HFFc6 (cell line): ENCODE measurements around the gene TKTL2. TPM values are rescaled to one million over a fixed set of nuclear protein-coding genes. Genes with fewer than 3 reads are reported as not detected.
"Not testable (repeated sequence)": the region's sequence is repeated elsewhere in the genome, so short reads cannot be mapped to it uniquely, and the experiment has no call there.

Experiments used
- DNase-seq: peaks from one replicate; pipeline ENCODE4 v3.0.0-alpha.2; 2018
- H3K27ac Mint-ChIP-seq: 2 replicates; pipeline ENCODE4 v1.8.0; 2020; ENCODE audit warnings: mild to moderate bottlenecking, mixed read lengths
- H3K27me3 Mint-ChIP-seq: 2 replicates; pipeline ENCODE4 v1.8.0; 2021; ENCODE audit warnings: mild to moderate bottlenecking, moderate library complexity, mixed read lengths; ENCODE audit not compliant: insufficient read depth
- H3K36me3 Mint-ChIP-seq: 2 replicates; pipeline ENCODE4 v1.8.0; 2021; ENCODE audit warnings: low read depth, mixed read lengths
- H3K4me1 Mint-ChIP-seq: 2 replicates; pipeline ENCODE4 v1.8.0; 2020; ENCODE audit warnings: low read depth, mixed read lengths
- H3K4me3 Mint-ChIP-seq: 2 replicates; pipeline ENCODE4 v1.8.0; 2020; ENCODE audit warnings: mild to moderate bottlenecking, moderate library complexity, mixed read lengths
- H3K9me3 Mint-ChIP-seq: 2 replicates; pipeline ENCODE4 v1.8.0; 2020; ENCODE audit warnings: mild to moderate bottlenecking, mixed read lengths
- CTCF ChIP-seq: fragments of 200-600 bp; sonication (generic); IDR thresholded peaks from 2 replicates; pipeline ENCODE4 v1.5.0; 2021; ENCODE audit warnings: antibody characterized with exemption, mild to moderate bottlenecking
- total RNA-seq, 6 experiments: library from RNA; stranded (reverse); fragmentation: NEBNext Ultra II Directional; extraction: Animal tissue kit (Norgen Biotek cat#: 25700); gene quantifications; 2 replicates in 1 of 6; 3 replicates in 5 of 6; pipeline ENCODE4 v1.2.3, GENCODE V29; 2021

Gene TKTL2
- total RNA-seq, 6 experiments from 2014 or later: not detected

- Mint-ChIP-seq H3K4me3 (no peak overlapping the region), H3K36me3 (no peaks in the 10 kb centered on the region), H3K27ac (no peak overlapping the region), H3K9me3 (no peaks in the 10 kb centered on the region), H3K27me3 (no peaks in the 10 kb centered on the region), H3K4me1 (peaks cover 7% of the 10 kb centered on the region)
- no peak for DNase-seq
- no peak for TF ChIP-seq CTCF
Measured at GRCh38 chr4:163447481-163447880, 26.1 kb downstream of the TKTL2 start.

DNA sequence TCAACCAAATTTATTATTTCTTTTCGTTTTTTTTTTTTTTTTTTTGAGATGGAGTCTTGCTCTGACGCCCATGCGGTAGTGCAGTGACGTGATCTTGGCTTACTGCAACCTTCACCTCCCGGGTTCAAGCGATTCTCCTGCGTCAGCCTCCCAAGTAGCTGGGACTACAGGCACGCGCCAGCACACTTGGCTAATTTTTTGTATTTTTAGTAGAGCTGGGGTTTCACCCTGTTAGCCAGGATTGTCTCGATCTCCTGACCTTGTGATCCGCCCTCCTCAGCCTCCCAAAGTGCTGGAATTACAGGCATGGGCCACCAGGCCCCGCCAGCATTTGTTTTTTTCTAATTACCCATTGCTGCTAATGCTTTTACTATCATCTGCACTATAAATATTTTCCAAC is 26.5 kb downstream of the TKTL2 start:
- not testable (repeated sequence) for DNase-seq, H3K36me3 Mint-ChIP-seq, H3K4me1 Mint-ChIP-seq, H3K27ac Mint-ChIP-seq, H3K4me3 Mint-ChIP-seq, H3K27me3 Mint-ChIP-seq, H3K9me3 Mint-ChIP-seq

- no peaks in the 10 kb centered on the region for H3K4me1 Mint-ChIP-seq
- H3K27me3 Mint-ChIP-seq: no peaks in the 10 kb centered on the region
- DNase-seq: no peak
- H3K9me3 Mint-ChIP-seq: no peaks in the 10 kb centered on the region
- no peak overlapping the region for H3K4me3 Mint-ChIP-seq
- no peak overlapping the region for H3K27ac Mint-ChIP-seq
- no peaks in the 10 kb centered on the region for H3K36me3 Mint-ChIP-seq
- TF ChIP-seq CTCF: no peak
Measured at GRCh38 chr4:163440040-163440439, 33.5 kb downstream of the TKTL2 start.

Other genes with a start within 250 kb of the TKTL2 start
- not detected for gene NPY1R, start 141.2 kb downstream of the TKTL2 start, total RNA-seq
- not detected for gene NPY5R, start 129.9 kb downstream of the TKTL2 start, total RNA-seq
- 10 to 100 TPM; 25.6 to 36.9 (median 32.5) TPM for gene TMA16, start 20.9 kb upstream of the TKTL2 start, total RNA-seq